HG03066 (cell line): ENCODE data around the gene RC3H2.

Experiments
- ATAC-seq: cut with Tn5 transposase; IDR thresholded peaks from one replicate; pipeline ENCODE4 v1.9.1; 2021; ENCODE audit warnings: low read depth; ENCODE audit not compliant: unreplicated experiment

Gene RC3H2

GRCh38 chr9:122904823-122905710 lies at the start of gene RC3H2:
RC3H2 (minus strand) TSS chr9:122905359; CDS start chr9:122897509, 7,850 bp downstream.
- peak; percentile 78 for ATAC-seq

GRCh38 chr9:122954253-122954691 lies 49.1 kb upstream of the RC3H2 start:
- ATAC-seq = no peak

GRCh38 chr9:122951056-122951455 lies 45.9 kb upstream of the RC3H2 start:
- no peak for ATAC-seq

- ATAC-seq = no peak
Observed at GRCh38 chr9:122950263-122950662, 45.1 kb upstream of the RC3H2 start.

GRCh38 chr9:122949696-122950095 lies 44.5 kb upstream of the RC3H2 start:
- ATAC-seq = no peak

GRCh38 chr9:122948313-122948712 lies 43.2 kb upstream of the RC3H2 start:
- ATAC-seq = no peak

- no peak for ATAC-seq
Observed at GRCh38 chr9:122946461-122947005, 41.4 kb upstream of the RC3H2 start.

GRCh38 chr9:122944960-122945888 lies 40.1 kb upstream of the RC3H2 start:
- ATAC-seq = no peak

GRCh38 chr9:122941582-122942234 lies 36.5 kb upstream of the RC3H2 start:
- no peak for ATAC-seq

- peak; percentile 93 for ATAC-seq
Observed at GRCh38 chr9:122940749-122941581, 35.8 kb upstream of the RC3H2 start, which contains the start of gene RABGAP1. RABGAP1 (plus strand) TSS chr9:122941020; CDS start chr9:122957060, 16,040 bp downstream.

- ATAC-seq = peak; percentile 4
Observed at GRCh38 chr9:122940454-122940748, 35.2 kb upstream of the RC3H2 start.

- ATAC-seq = no peak
Observed at GRCh38 chr9:122939601-122940000, 34.4 kb upstream of the RC3H2 start.

- no peak for ATAC-seq
Observed at GRCh38 chr9:122936883-122937282, 31.7 kb upstream of the RC3H2 start.

GRCh38 chr9:122936464-122936863 lies 31.3 kb upstream of the RC3H2 start:
- ATAC-seq = no peak

GRCh38 chr9:122931226-122932121 lies 26.3 kb upstream of the RC3H2 start, which contains the start of gene ZBTB26:
ZBTB26 (minus strand) TSS chr9:122931512; CDS start chr9:122919934, 11,578 bp downstream.
- peak; percentile 98 for ATAC-seq

- no peak for ATAC-seq
Observed at GRCh38 chr9:122930541-122931225, 25.5 kb upstream of the RC3H2 start.

- ATAC-seq = no peak
Observed at GRCh38 chr9:122929796-122930354, 24.7 kb upstream of the RC3H2 start.

- ATAC-seq = no peak
Observed at GRCh38 chr9:122923947-122924346, 18.8 kb upstream of the RC3H2 start.
